Hematopoietic multipotent progenitor cell (in vitro differentiated cells): Measurements from ENCODE around the gene VPS35. TPM values are rescaled to one million over a fixed set of nuclear protein-coding genes. Genes with fewer than 3 reads are reported as not detected.

Source experiments
- DNase-seq, 3 donors: peaks; one replicate each; pipeline ENCODE4 v3.0.0-alpha.2; 2011 to 2015; ENCODE audit warnings: low read depth in 2 of 3, low spot score in 2 of 3
- total RNA-seq: library from RNA; depleted of rRNA; stranded (reverse); fragments of >200 nt; gene quantifications from one replicate; pipeline ENCODE4 v1.2.3, GENCODE V29; 2012

Gene VPS35
- 44.2 TPM for total RNA-seq

DNA sequence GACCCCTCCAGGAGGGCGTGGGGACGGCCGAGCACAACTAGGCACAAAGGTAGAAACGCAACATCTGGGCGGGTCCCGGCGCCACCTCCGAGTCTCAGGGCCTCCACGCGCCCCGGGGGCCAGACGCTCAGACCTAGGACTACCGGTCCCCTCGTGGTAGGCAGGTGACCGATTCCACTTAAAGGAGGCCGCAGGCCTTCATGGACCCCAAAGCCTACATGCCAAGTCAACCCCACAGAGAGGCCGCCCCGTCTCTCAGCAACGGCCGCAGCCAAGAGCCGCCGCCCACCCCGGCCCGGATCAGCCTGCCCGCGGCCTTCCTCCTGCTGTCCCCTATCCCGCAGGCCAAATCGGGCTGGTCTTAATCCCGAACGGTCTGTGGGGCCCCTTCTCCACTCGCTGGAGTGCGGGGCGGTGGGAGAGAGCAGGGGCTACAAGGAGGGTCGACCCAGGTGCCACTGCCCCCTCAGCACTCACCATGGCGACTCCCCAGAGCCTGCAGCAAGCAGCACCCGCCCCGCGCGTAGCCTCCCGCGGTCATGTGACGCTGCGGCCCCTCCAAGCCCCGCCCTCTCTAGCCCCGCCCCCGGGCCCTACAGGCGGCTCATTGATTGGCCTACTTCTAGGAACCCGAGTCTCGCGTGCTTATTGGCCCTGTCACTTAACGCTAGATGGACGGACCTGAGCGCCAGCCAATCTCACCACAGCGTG is at the start of gene VPS35:
Gene VPS35, minus strand, starts transcription at position 525 of the 711 bp plus-strand sequence. Its CDS starts 45 bp downstream, at position 480.
- DNase-seq, result peak; percentile 97 to 99 (median 98)

DNA sequence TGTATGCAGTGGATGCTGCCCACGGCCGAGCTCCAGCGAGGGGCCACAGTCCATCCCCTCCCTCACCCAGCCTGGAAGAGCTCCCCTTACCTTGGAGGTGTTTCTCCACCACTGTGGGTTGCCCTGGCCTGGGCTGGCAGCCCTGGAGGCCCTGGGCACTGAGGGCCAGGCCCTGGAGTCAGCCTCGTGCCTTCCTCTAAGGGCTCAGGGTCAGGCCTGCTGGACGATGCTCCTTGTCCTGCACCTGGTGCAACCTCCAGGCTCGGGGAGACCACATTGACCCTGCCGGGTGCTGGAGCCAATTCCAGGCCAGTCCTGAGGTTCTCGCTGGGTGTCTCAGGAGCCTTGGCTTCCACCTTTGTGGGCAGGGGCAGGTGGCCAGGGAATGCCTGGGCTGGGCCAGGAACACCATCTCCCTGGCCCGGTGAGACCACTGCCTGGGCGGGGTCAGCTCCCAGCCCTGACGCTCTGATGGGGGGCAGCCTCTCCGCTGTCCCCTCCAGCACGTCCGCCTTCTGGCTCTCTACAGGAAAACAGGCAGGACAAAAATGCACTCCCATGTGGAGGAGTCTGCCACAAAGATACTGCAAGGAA is 48.7 kb upstream of the VPS35 start:
- DNase-seq, result no peak

DNA sequence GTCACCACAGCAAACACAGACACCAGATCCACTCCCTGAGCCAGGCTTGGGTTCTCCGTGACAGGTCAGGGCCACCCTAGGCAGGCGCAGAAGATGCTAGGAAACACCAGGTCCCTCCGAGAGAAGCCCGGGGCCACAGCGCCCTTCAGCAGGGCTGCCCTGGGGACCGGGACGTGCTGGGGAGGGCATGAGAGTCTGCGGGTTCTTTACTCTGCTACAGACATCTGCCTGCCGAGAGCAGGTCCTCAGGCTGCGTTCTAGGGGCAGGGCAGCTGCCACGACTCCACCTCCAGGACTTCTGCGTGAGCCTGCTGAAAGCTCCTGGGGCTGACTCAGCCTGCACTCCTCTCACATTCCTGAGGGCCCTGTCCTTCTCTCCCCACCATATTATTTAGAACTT is 47.7 kb upstream of the VPS35 start:
- no peak for DNase-seq

DNA sequence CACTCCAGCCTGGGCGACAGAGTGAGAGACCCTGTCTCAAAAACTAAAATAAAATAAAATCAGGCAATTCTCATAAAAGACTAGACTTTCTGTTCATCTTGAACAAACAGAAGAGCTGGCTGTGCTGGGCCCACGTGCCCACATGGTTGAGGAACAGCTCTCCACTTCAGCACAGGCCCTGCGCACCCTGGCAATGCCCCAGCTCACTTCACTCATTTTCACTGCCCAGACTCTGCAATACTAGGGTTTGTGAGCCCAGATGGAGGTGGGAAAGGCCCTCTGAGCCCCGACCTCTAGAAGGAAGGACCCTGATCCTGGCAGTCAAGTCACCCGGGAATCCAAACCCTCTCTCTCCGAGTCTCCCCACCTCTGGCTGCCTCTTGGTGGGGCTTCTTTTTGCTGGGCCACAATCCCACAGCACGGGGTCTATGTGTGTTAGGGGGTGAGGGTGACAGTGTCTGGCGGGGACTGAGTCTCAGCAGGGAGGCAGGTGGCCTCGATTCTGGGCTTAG is 44.4 kb upstream of the VPS35 start:
- no peak for DNase-seq

DNA sequence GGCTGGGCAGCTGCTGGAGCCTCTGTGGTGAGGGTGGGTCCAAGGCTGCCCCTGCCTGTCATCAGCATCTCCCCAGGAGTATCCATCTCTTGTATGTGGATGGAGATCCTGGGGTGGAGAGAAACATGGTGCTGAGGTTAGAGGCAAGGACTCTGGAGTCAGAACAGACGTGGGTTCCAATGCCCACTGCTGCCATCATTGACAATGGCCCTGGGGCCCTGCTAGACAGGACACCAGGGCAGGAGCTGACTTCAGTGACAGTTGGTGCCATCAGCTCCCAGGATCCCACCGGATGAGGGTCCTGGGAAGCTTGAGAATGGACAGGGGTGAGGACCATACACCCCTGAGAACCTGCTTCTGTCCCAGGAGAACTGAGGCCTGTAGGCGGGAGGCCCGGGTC is 43.6 kb upstream of the VPS35 start:
- no peak for DNase-seq

DNA sequence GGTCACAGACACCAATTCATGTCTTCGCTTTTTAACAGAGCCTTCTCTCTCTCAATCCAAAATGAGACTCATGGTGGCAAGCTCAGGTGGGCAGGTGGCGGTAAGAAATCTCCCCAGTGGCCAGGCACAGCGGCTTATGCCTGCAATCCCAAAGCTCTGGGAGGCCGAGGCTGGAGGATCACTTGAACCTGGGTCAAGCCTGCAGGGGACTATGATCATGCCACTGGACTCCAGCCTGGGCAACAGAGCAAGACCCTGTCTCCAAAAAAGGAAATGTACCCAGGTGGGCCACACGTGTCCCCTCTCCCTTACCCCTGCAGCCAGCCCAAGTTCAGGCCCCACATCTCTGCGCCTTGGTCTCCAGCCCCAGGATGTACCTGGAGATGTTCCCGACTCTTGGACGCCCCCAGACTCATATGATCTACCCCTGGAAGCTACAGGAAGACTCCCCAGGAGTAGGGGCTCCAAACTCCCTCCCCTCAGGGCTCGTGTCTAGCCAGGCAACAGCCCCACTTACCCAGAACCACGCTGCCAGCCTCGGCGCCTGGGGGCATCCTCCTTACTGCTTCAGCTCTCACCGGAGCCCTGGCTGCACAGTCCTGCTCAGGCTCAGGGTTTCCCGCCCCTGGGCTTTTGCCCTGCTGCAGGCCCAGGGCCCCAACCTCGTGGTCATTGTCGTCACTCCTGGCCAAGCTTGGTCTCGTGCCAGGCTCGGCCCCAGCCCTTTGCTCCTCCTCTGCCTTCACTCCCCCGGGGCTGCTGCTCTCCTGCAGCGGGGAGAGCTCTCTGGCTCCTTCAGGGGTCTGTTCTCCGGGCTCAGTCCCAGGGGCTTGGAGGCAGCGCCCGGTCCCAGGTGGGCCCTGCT is 42.9 kb upstream of the VPS35 start:
- DNase-seq, result no peak

DNA sequence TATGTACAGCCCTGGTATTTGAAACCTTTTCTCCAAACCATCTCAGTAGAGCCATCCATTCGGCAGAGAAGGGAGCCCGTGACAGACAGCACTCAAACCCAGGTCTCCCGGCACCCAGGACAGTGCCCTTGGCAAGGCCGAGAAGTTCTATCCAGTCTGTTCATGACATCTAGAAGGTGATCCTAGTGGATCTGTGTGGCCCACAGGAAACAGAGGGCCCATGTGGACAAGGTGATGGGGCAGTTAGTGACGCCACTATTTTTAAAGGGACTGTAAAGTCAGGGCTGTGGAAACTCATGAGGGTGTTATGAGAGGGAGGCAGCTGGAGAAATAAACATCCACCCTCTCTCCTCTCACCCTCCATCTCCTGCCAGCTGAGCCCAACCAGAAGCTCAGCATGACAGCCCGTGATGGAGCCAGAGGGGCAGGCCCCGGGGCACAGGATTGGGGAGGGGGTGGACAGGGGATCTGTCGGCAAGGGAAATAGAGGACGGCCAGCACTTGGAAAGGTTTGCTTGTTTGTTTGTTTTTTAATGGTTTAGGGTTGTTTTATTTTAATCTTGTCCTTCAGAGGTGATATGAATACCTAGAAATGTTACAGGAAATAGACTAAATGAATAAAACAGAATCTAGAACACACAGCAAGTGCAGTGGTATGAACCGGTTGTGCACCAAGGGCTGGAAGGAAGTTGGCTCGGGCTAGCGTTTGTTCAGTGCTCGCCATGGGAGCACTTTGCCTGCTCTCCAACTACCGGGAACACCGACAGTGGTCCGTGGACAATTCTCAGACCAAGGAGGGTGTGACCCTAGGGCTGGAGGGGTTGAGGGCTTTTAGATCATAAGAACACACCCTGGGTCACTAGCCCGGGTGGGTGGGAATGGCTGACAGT is 42.1 kb upstream of the VPS35 start:
- no peak for DNase-seq

DNA sequence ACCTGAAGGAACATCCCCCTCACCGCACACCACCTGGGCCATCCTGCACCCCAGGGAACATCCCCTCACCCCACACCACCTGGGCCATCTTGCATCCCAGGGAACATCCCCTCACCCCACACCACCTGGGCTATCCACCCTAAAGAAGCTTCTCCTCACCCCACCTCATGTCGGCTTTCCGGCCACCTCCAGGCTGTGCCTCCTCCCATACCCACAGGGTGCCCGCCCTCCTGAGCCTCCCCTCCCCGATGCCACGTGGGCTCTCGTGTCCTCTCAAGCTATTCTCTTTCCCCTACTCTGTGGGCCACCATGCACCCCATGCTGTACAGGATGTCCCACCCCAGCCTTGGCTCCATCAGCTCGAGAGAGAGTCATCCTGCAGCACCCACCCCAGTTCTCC is 41.1 kb upstream of the VPS35 start:
- DNase-seq, result no peak

DNA sequence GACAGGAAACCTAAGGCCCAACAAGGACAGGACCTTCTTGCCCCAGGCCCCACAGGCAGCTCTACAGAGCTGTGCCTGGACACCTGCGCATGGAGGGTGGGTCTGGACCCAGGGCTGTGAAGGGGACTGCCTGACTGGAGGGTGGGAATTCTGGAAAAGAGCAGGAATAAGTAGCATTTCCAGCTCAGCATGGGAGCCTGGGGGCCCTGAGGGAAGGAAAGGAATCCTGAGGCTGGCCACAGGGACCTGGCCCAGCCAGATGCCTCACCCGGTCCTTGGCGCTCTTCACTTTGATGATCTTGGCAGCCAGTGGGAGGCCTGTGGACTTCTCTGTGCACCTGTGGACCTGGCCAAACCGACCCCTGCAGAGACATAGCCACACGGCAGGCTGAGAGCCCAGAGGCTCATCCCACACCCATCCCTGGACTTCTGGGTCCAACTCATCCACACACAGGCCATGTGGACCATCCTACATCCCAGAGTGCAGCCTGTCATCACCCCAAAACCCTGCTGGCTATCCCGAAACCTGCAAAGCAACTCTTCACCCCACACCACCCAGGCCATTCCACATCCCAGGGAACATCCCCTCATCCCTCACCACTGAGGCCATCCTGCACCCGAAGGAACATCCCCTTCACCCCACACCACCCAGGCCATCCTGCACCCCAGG is 40.5 kb upstream of the VPS35 start:
- no peak for DNase-seq

DNA sequence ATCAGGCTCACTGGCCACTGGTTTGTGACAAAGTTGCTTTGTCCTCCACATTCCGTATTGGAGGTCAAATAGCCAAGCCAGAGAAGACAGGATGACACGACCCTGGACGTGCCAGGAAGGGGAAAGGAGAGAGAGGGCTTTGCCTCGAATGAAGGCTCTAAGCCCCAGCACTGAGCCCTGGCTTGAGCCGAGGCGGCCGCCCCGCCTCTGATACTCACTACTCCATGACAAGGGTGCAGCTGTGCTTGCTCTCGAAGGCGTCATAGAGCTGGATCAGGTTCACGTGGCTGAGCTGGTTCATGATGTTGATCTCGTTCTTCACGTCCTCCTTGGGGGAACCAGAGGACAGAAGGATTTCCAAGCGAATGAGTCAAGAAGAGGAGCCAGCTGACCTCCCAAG is 39.8 kb upstream of the VPS35 start:
- no peak for DNase-seq

DNA sequence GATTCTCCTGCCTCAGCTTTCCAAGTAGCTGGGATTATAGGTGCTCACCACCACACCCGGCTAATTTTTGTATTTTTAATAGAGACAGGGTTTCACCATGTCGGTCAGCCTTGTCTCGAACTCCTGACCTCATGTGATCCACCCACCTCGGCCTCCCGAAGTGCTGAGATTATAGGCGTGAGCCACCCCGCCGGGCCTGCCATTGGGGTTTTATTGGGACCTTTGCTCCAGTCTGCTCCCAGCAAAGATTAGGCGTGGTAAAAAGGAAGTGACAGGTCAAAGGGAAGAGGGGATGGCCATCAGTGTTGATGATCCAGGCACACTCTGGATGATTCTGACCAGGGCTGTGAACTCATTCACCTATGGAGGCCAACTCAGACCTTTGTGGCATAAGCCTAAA is 38.7 kb upstream of the VPS35 start:
- DNase-seq, result no peak

DNA sequence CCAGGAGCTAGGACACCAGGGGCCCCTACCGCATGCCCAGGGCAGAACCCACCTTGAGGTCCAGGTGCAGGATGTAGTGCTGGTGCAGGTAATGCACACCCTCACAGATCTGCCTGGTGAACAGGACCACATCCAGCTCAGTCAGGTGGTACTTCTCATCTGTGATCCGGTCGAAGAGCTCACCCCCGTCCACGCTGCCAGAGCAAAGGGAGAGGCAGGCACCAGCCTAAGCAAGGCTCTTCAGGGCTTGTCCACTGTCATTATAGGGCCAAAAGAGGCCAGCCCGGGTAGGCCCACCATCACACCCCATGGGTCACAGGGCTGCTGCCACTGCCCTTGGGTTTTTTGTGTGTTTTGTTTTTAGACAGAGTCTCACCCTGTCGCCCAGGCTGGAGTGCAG is 38.2 kb upstream of the VPS35 start:
- DNase-seq, result no peak

DNA sequence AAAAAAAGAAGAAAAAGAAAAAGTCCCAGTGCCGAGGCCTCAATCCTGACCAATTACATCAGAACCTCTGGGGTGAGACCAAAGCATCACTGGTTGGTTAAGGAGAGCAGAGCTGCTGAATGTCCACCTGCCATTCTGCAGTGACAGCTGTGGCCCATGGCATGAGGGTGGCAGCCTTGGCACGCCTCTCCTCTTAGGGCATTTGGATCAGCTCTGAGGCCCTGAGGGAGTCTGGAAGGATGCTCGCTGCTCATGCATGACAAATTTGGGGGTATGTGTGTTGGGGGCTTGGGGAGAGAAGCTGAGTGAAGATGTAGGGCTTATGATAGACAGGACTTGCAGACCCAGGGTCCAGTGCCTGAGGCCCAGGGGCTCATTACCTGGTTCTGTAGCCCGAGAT is 32.9 kb upstream of the VPS35 start:
- DNase-seq, result no peak

DNA sequence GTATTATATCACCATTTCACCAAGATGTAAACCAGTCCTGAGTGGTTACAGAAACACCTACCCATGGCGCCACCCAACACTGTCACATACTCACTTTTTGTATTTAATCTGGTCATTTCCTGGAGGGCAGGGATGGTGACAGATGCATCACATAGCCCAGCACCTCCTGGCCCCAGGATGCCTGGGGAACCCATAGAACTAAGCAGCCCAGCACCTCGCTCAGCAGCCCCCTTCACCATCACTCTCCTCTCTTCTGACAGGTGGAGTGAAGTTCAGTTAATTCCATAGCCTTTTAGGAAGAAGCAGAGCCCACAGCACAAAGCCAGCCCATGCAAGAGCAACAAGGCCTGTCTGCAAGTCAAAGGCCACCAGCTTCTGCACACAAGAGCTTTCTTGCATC is 31.6 kb upstream of the VPS35 start:
- DNase-seq, result no peak

DNA sequence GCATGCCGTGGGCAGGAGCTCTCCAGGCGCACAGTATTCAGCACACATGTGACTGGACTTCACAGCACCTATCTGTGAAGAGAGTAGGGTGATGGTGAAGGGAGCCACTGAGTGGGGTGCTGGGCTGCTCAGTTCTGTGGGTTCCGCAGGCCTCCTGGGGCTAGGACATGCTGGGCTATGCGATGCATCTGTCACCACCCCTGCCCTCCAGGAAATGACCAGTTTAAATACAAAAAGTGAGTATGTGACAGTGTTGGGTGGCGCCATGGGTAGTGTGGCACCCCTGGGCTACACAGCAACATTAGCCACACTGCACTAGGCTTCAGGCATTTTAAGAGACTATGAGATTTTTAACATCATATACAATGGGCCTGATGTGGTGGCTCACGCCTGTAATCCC is 30.6 kb upstream of the VPS35 start:
- no peak for DNase-seq

DNA sequence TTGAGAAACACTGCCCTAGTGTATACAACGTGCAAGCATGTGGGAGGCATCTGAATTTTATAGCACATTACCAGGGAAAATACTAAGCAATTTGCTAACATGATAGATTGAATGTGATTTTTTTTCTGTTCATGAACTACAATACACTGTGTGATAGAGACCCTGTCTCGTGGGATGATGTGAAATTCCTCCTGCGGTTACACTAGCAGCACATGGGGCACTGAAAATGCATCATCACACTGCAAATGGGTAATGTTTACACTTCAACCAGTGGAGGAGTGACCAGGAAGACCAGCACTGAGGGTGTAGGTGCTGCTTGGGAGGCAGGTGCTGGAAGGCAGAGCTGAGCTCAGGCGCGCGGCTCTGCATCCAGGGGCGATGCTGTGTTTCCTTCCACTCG is 29.2 kb upstream of the VPS35 start:
- no peak for DNase-seq

DNA sequence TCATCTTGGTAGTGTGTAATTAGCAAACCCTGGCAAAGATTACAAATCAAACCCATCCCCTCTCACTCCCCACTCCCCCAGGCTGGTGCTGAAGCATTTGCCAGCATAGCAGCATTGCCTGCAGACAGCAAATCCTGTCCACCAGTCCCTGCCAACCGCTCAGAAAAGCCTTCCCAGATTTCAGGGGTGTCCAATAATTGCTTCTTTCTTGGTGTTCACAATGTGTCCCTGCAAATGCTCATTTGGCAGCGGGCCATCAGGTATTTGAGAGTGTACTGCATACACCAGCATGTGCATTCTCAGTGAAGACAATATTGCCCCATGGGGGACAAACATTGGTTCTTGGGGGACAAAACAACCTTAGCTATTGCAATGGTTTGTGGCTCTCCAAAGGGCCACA is 28.7 kb upstream of the VPS35 start:
- no peak for DNase-seq

DNA sequence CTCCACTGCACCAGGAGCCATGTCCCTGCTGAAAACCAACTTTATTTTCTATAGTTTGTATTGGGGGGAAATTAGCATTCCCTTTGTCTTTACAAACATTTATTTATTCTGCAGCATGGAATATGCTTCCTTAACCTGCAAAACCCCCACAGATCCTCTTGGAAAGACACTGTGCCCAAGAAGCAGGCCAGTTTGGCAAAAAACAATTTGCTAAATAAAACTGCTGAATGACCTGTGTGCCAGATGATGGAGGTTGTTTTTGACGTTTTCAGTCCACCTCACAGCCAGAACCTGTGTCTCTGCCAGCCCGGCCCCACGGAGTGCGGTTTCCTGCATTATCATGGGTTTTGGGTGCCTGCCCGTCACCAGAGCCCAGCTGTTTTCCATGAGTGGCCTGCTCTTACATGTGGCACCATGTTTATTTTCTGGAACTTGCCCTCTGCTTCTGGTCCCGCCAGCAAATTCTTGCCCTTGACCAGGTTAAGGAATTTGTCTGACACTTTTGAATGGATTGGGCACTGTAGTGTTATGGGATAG is 26.9 kb upstream of the VPS35 start:
- peak in 2 of 3 donors; percentile 24 to 73 for DNase-seq

DNA sequence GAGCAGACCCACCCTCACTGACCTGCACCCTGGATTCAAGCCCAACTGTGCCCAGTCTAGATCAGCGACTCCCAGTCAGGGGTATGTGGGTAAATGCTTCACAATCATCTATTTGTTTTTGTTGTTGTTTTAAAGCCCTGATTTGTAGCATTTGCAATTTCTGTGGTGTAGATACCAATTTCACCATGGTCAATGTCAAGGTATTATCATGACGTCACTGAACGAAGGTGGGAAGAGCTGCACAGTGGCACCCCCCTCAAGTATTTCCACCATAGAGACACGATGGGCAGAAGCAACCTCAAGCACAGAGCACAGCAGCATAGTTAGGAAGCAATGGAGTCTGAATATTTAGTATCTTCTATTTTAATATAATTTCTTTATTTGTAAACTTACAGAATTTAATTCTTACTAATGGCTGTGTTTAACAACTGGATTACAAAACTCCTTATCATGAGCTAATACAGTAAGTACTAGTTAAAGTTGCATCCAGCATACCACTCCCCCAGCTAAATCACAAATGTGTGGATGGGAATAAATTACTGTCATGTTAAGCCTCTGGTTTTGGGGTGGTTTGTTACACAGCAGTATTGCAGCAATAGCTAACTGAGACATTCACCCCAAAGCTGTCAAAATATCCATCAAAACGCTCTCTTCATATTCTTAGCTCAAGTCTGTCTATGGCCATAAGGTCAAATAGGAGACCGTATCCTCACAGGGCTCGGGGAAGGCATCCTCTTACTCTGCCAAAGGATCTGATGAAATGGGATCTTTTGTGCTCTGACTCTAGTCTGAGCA is 26.0 kb upstream of the VPS35 start:
- DNase-seq, result no peak
